GM21423 (cell line): ENCODE data around the gene GJC1.
"Not testable (repeated sequence)": the region's sequence is repeated elsewhere in the genome, so short reads cannot be mapped to it uniquely, and the experiment has no call there.

Experiments
- ATAC-seq: cut with Tn5 transposase; IDR thresholded peaks from one replicate; pipeline ENCODE4 v1.9.1; 2021; ENCODE audit warnings: mild to moderate bottlenecking, moderate library complexity; ENCODE audit not compliant: unreplicated experiment

GJC1 gene

GRCh38 chr17:44763170-44763569 is 66.9 kb downstream of the GJC1 start:
- ATAC-seq = no peak

GRCh38 chr17:44761932-44762810 is 67.9 kb downstream of the GJC1 start:
- no peak for ATAC-seq

- ATAC-seq = no peak
These were observed 69.4 kb downstream of the GJC1 start for GRCh38 chr17:44760474-44761308.

- no peak for ATAC-seq
These were observed 70.2 kb downstream of the GJC1 start for GRCh38 chr17:44759916-44760243.

- no peak for ATAC-seq
These were observed 70.8 kb downstream of the GJC1 start for GRCh38 chr17:44759086-44759915.

GRCh38 chr17:44758414-44759085 is 71.5 kb downstream of the GJC1 start, which contains the start of gene ADAM11:
ADAM11 (plus strand) TSS chr17:44758988; CDS start chr17:44759200, 212 bp downstream.
- ATAC-seq = no peak

- no peak for ATAC-seq
These were observed 72.1 kb downstream of the GJC1 start for GRCh38 chr17:44757918-44758413.

GRCh38 chr17:44757045-44757917 is 72.8 kb downstream of the GJC1 start:
- ATAC-seq = no peak

GRCh38 chr17:44755180-44755579 is 74.9 kb downstream of the GJC1 start:
- ATAC-seq = not testable (repeated sequence)

GRCh38 chr17:44754276-44754675 is 75.8 kb downstream of the GJC1 start:
- ATAC-seq = no peak

- no peak for ATAC-seq
These were observed 76.9 kb downstream of the GJC1 start for GRCh38 chr17:44752953-44753861.

- ATAC-seq = no peak
These were observed 78.3 kb downstream of the GJC1 start for GRCh38 chr17:44751806-44752205.

- no peak for ATAC-seq
These were observed 78.8 kb downstream of the GJC1 start for GRCh38 chr17:44751331-44751730.

- ATAC-seq = no peak
These were observed 80.1 kb downstream of the GJC1 start for GRCh38 chr17:44749980-44750318.

GRCh38 chr17:44749076-44749979 is 80.8 kb downstream of the GJC1 start:
- ATAC-seq = no peak
